NCI-H748 (cell line): ENCODE measurements around the gene NUP153.
A peak's percentile ranks its signal among the peaks of the same experiment; 100 is the strongest.
"Not testable (repeated sequence)": the region's sequence is repeated elsewhere in the genome, so short reads cannot be mapped to it uniquely, and the experiment has no call there.

Experiments used
- DNase-seq: peaks from one replicate; lab custom pipeline; 2025; ENCODE audit not compliant: unreplicated experiment; lab: John Stamatoyannopoulos, UW

Gene NUP153

GRCh38 chr6:17714177-17714576 lies 7.5 kb upstream of the NUP153 start:
- no peak for DNase-seq

DNA sequence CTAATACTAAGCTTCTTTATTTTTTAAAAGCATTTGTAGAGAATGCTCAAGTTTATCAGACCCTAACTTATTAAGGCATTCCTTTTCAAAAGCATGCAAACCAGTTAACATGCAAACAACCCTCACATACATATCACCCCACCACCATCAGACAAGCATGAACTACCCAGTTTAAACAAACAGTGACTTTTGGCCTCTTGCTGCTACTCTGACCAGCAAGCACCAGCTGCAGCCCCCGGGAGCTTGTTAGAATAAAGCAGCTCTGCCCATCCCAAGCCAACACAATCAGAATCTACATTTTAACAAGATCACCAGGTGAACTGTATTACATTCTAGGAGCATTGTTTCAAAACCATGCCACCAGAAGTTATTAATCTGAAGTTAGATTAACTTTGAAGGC lies 5.9 kb upstream of the NUP153 start:
- peak; percentile 24 for DNase-seq

DNA sequence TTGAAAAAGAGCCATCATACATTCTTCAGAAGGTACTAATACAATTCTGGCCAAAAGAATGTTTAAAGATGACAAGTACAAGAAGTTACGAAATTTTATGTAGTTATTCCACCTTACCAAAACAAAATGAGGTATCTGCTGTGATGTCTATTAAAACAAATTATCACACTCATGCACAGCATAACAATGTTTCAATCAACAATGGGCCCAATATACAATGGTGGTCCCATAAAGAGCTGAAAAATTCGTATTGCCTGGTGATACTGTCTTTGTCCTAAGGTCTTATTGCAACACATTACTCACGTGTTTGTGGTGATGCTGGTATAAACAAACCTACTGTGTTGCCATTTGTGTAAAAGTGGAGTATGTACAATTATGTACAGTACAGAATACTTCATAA lies 3.6 kb upstream of the NUP153 start:
- DNase-seq = no peak

DNA sequence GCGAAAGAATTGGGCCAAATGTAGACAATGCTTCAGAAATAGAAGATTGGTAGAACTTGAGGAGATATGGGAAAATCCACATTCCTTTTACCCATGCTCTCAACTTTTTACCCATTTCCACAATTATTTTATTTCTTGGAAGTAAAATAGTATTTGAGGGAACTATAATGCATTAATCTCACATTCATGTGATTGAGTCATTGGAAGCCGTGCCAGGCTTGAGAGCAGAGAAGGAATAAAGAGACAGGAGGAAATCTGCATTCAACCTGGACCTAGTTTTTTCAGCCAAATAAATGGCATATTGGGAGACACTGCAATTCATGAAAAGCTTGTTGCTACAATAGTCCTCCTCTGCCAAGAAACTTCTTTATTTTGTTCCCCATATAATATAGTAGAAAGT lies 2.8 kb upstream of the NUP153 start:
- DNase-seq = no peak

- not testable (repeated sequence) for DNase-seq
Measured at GRCh38 chr6:17708035-17708434, 1.3 kb upstream of the NUP153 start.

DNA sequence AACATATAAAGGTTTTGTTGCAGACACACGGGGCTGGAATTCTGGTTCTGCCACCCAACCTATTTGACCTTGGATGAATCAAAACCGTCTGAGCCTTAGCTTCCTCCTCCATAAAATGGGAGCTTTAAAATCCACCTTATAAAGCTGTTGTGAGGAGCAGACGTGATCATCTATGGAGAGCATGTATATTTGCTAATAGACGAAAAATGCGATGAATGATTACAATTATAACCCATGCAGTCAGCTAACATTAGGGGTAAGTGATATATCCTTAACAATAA lies 586 bp upstream of the NUP153 start:
- peak; percentile 24 for DNase-seq

DNA sequence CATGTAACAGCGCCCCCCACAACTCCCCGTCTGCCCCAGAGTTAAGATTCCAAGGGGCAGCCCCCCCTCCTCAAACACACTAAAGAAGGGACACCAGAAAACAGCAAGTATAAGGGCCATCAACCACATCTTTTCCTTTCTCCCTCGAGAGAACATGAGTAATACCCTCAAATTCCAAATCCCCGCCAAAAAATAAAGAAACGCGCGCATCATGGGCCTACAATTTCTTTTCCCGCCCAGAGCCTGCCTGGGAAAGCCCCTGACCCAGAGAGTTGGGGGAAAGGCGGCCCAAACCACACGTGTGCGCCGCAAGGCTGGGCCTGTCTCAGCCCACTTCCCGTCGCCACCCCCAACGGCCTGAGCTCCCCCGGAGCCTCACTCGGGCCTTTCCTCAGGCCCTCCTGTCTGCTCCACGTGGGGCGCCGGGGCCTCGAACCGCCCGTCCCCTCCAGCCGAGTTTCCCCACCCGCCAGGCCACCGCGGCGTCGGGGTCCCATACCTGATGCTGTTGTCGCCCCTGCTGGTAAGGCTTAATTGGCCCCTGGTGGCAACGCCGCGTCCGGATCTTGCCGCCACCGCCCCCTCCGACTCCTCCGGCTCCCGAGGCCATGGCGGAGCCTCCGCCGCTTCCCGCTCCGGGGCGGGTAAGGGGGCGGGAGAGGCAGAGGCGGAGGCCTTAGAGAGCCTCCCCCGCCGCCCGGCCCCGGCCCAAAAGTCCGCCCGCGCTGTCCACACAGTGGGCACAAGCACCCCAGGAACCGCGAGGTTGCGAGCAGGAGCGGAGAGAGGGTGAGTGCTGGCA lies 746 bp downstream of the NUP153 start:
- DNase-seq = peak; percentile 82

DNA sequence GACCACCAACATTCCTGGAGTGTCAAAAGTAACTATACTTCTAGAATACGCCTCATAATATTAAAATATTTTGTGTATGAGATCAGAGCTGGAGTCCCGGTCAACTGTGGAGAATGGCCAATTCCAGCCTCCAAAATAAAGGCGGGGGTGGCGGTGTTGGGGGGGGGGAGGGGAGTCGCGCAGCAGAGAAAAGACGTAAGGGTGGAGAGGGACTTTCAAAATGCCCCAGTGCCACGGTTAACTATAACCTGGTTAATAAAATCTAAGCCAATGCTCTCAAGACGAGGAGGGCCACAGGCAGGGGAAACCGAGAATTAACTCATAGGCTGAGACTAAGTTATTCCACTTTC lies 1.3 kb downstream of the NUP153 start:
- peak; percentile 58 for DNase-seq

- DNase-seq = no peak
Measured at GRCh38 chr6:17703256-17703694, 3.5 kb downstream of the NUP153 start.

DNA sequence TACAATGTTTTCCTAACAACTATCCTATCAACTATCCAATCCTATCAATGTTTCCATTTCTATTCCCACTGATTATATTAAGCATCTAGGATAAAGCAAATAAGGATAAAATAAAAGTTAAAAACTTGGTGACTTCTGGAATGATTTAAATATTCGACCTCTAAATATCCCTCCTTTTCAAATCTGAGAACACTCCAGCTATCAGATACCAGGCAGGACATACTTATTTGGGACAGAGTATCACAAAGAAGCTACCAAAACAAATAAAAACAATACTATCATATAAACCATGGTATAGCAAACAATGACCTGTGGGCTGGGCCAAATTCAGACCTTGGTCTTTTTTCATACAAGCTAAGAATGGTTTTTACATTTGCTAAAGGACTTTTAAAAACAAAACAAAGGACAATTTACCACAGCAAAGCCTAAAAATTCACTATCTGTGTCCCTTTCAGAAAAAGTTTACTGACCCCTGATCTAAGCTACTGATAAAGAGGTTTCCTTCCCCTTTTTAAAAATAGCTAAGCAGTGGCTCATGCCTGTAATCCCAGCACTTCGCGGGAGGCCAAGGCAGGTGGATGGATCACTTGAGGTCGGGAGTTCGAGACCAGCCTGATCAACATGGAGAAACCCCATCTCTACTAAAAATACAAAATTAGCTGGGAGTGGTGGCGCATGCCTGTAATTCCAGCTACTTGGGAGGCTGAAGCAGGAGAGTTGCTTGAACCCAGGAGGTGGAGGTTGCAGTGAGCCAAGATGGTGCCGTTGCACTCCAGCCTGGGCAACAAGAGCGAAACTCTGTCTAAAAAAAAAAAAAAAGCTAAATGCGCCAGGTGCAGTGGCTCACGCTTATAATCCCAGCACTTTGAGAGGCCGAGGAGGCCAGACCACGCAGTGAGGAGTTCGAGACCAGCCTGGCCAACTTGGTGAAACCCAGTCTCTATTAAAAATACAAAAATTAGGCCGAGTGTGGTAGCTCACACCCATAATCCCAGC lies 6.0 kb downstream of the NUP153 start:
- no peak for DNase-seq

GRCh38 chr6:17691925-17692538 lies 14.7 kb downstream of the NUP153 start:
- DNase-seq = no peak

GRCh38 chr6:17688481-17688880 lies 18.2 kb downstream of the NUP153 start:
- DNase-seq = no peak

DNA sequence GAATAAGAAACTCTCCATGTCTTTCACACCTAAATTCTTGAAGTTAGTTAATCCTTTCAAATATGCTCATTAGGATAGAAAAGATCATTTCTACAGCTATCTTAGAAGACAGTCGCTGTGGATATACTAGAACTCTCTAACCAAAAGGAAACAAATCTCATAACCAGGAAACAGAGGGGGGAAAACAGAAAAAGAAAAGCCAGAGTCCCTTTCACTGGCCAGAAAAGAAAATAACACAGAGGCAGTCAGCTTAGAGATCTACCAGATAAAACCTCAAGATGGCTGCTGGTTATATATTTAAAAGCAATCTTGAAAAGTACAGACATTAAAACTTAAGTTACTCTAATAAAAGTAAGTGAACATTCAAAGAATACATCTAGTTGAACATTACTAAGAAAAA lies 19.6 kb downstream of the NUP153 start:
- DNase-seq = no peak

DNA sequence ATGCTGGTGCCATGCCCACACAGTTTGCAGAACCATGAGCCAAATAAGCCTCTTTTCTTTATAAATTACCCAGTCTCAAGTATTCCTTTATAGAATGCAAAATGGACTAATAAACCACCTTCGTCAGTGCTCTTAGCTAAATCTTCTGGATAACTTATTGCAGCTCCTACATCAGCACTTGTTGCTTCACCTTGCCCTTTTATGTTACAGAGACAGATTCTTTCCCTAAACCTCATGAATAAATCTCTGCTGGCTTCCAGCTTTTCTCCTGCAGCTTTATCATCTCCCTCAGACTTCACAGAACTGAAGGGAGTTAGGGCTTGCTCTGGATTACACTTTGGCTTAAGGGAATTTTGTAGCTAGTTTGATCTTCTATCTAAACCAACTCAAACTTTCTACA lies 22.6 kb downstream of the NUP153 start:
- no peak for DNase-seq

GRCh38 chr6:17683428-17683827 lies 23.3 kb downstream of the NUP153 start:
- DNase-seq = no peak

DNA sequence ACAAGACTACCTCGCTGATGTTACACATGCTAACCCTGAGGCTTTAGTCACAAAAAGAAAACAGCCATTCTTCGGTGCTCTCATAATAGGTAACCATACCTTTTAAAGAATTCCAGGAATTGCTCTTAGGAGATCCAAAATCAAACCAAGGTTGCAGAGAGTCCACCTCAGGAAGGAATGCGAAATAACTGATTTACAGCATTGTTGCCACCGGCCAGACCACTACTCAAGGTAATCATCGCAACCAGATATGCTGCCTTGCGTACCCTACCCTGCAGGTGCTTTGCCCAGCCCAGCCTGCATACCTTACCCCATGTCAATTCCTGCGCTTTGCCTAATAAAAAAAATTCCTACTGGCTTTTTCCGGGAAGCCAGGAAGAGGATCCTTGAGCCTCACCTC lies 27.0 kb downstream of the NUP153 start:
- DNase-seq = no peak

GRCh38 chr6:17677602-17678001 lies 29.1 kb downstream of the NUP153 start:
- DNase-seq = no peak

GRCh38 chr6:17673543-17674254 lies 33.0 kb downstream of the NUP153 start:
- DNase-seq = no peak

DNA sequence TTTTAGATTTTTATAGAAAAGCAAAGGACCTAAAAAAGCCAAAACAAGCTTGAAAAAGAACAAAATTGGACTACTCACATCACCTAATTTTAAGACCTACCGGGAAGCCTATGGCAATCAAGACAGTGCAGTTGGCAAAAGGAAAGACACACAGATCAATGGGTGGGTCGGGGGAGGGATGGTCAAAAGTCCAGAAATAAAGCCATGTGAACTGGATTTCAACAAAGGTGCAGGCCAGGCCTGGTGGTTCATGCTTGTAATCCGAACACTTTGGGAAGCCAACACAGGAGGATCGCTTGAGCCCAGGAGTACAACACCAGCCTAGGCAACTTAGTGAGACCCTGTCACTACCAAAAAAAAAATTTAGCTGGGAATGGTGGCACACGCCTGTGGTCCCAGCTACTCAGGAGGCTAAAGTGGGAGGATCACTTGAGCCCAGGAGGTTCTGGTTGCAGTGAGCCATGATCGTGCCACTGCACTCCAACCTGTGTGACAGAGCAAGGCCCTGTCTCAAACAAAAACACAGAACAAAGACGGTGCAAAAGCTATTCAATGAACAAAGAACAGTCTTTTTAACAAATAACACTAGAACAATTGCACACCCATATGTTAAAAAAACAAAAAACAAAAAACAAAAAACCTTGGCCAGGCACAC lies 34.5 kb downstream of the NUP153 start:
- no peak for DNase-seq

DNA sequence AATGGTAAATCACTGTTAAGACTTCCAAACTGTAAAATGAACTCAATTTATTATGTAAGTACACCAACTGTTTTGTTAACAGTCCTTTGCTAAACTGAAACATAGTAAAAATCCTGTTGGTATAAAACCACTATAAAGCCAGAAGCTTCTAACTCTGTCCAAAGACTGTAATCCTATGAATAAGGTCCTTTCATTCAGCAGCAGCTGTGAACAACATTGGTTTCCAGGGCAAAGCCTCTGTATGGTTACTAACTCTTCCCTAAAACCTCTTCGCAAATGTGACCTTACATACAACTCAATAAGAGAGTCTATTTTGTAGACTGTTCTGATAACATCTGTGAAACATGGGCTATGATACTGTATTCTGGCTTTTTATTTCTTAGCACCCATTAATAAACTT lies 40.1 kb downstream of the NUP153 start:
- DNase-seq = no peak

- DNase-seq = peak; percentile 14
Measured at GRCh38 chr6:17665132-17665531, 41.6 kb downstream of the NUP153 start.
